Hindlimb muscle (tissue), 1 donor: ENCODE data around the gene VPS4A. TPM values are rescaled to one million over a fixed set of nuclear protein-coding genes. Genes with fewer than 3 reads are reported as not detected.
"Not testable (repeated sequence)": the region's sequence is repeated elsewhere in the genome, so short reads cannot be mapped to it uniquely, and the experiment has no call there.

ENCODE experiments used
- DNase-seq: peaks from one replicate; pipeline ENCODE4 v3.0.0-alpha.2; 2013
- polyA plus RNA-seq: library from polyadenylated mRNA; unstranded; fragments of 120-200 nt; gene quantifications from one replicate; pipeline ENCODE4 v1.2.1, GENCODE V29; 2013; ENCODE audit not compliant: insufficient read length

The VPS4A gene
- 41.0 TPM for polyA plus RNA-seq

GRCh38 chr16:69310653-69311532 lies at the start of gene VPS4A:
VPS4A (plus strand) TSS chr16:69311350; CDS start chr16:69311512, 162 bp downstream.
- DNase-seq: peak; percentile 96

GRCh38 chr16:69266334-69267063 lies 44.7 kb upstream of the VPS4A start:
- DNase-seq: no peak

- no peak for DNase-seq
Measured at GRCh38 chr16:69267633-69268032, 43.5 kb upstream of the VPS4A start.

- DNase-seq: no peak
Measured at GRCh38 chr16:69270395-69270794, 40.8 kb upstream of the VPS4A start.

GRCh38 chr16:69270831-69271230 lies 40.3 kb upstream of the VPS4A start:
- DNase-seq: no peak

GRCh38 chr16:69273009-69273408 lies 38.1 kb upstream of the VPS4A start:
- no peak for DNase-seq

GRCh38 chr16:69274699-69275235 lies 36.4 kb upstream of the VPS4A start:
- no peak for DNase-seq

GRCh38 chr16:69276148-69277115 lies 34.7 kb upstream of the VPS4A start:
- peak; percentile 90 for DNase-seq

- no peak for DNase-seq
Measured at GRCh38 chr16:69277413-69277812, 33.7 kb upstream of the VPS4A start.

GRCh38 chr16:69283851-69284250 lies 27.3 kb upstream of the VPS4A start:
- DNase-seq: no peak

GRCh38 chr16:69285240-69285639 lies 25.9 kb upstream of the VPS4A start:
- DNase-seq: no peak

- peak; percentile 73 for DNase-seq
Measured at GRCh38 chr16:69286941-69287713, 24.0 kb upstream of the VPS4A start.

GRCh38 chr16:69291657-69292056 lies 19.5 kb upstream of the VPS4A start:
- DNase-seq: not testable (repeated sequence)

- no peak for DNase-seq
Measured at GRCh38 chr16:69293401-69293800, 17.7 kb upstream of the VPS4A start.

GRCh38 chr16:69294051-69294450 lies 17.1 kb upstream of the VPS4A start:
- no peak for DNase-seq

GRCh38 chr16:69296771-69297170 lies 14.4 kb upstream of the VPS4A start:
- not testable (repeated sequence) for DNase-seq

- DNase-seq: no peak
Measured at GRCh38 chr16:69298261-69298660, 12.9 kb upstream of the VPS4A start.

GRCh38 chr16:69301187-69301586 lies 10.0 kb upstream of the VPS4A start:
- DNase-seq: no peak

- DNase-seq: no peak
Measured at GRCh38 chr16:69301861-69302260, 9.3 kb upstream of the VPS4A start.

- DNase-seq: no peak
Measured at GRCh38 chr16:69302301-69302700, 8.8 kb upstream of the VPS4A start.

GRCh38 chr16:69306031-69306430 lies 5.1 kb upstream of the VPS4A start:
- no peak for DNase-seq
